ENCODE data around the gene CIRBP.

CIRBP gene

GRCh38 chr19:1266916-1267476 is 2.1 kb upstream of the CIRBP start:
- DNase-seq (ENCODE audit: low read depth in 2 of 3, low spot score in 2 of 3) = no peak

- no peak for DNase-seq (ENCODE audit: low read depth in 2 of 3, low spot score in 2 of 3)
Observed at GRCh38 chr19:1267477-1268225, 1.5 kb upstream of the CIRBP start.

GRCh38 chr19:1268226-1269064 is 687 bp upstream of the CIRBP start:
- DNase-seq (ENCODE audit: low read depth in 2 of 3, low spot score in 2 of 3) = no peak

- peak in 1 of 3 experiments; percentile 76 for DNase-seq (ENCODE audit: low read depth in 2 of 3, low spot score in 2 of 3)
Observed at GRCh38 chr19:1269478-1270212, 513 bp downstream of the CIRBP start.

- DNase-seq (ENCODE audit: low read depth in 2 of 3, low spot score in 2 of 3) = no peak
Observed at GRCh38 chr19:1270213-1270853, 1.2 kb downstream of the CIRBP start.

GRCh38 chr19:1270854-1271527 is 1.9 kb downstream of the CIRBP start:
- DNase-seq (ENCODE audit: low read depth in 2 of 3, low spot score in 2 of 3) = no peak

GRCh38 chr19:1271528-1272422 is 2.6 kb downstream of the CIRBP start:
- DNase-seq (ENCODE audit: low read depth in 2 of 3, low spot score in 2 of 3) = no peak

- DNase-seq (ENCODE audit: low read depth in 2 of 3, low spot score in 2 of 3) = no peak
Observed at GRCh38 chr19:1272423-1273262, 3.5 kb downstream of the CIRBP start.

- no peak for DNase-seq (ENCODE audit: low read depth in 2 of 3, low spot score in 2 of 3)
Observed at GRCh38 chr19:1273263-1274041, 4.3 kb downstream of the CIRBP start.

- no peak for DNase-seq (ENCODE audit: low read depth in 2 of 3, low spot score in 2 of 3)
Observed at GRCh38 chr19:1274081-1274851, 5.1 kb downstream of the CIRBP start.

GRCh38 chr19:1274852-1275259 is 5.7 kb downstream of the CIRBP start:
- no peak for DNase-seq (ENCODE audit: low read depth in 2 of 3, low spot score in 2 of 3)

GRCh38 chr19:1275260-1275975 is 6.3 kb downstream of the CIRBP start, which contains the start of gene FAM174C:
Gene FAM174C (plus strand): TSS chr19:1275530. CDS start chr19:1275550, 20 bp downstream.
- DNase-seq (ENCODE audit: low read depth in 2 of 3, low spot score in 2 of 3) = peak in 2 of 3 experiments; percentile 92 to 93

- DNase-seq (ENCODE audit: low read depth in 2 of 3, low spot score in 2 of 3) = peak in 1 of 3 experiments; percentile 83
Observed at GRCh38 chr19:1275976-1276627, 7.0 kb downstream of the CIRBP start.

GRCh38 chr19:1276628-1277022 is 7.5 kb downstream of the CIRBP start:
- no peak for DNase-seq (ENCODE audit: low read depth in 2 of 3, low spot score in 2 of 3)

- no peak for DNase-seq (ENCODE audit: low read depth in 2 of 3, low spot score in 2 of 3)
Observed at GRCh38 chr19:1277061-1277460, 7.9 kb downstream of the CIRBP start.

- no peak for DNase-seq (ENCODE audit: low read depth in 2 of 3, low spot score in 2 of 3)
Observed at GRCh38 chr19:1278074-1278473, 8.9 kb downstream of the CIRBP start.
